ENCODE data around the gene KANSL1.
"Not testable (repeated sequence)": the region's sequence is repeated elsewhere in the genome, so short reads cannot be mapped to it uniquely, and the experiment has no call there.

Gene KANSL1

DNA sequence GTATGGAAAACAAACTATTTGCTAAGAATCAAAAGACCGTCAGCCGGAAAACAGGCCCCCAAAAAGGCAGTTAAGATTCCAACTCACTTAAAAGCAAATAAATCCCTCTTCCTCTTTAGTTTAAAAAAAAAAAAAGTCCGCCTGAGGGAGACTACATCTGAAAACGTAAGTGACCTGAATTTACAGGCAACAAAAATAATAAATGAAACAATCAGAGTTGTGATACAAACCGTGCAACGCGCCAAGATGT lies 1.1 kb downstream of the KANSL1 start:
- DNase-seq (ENCODE audit: low read depth in 2 of 2): no peak

DNA sequence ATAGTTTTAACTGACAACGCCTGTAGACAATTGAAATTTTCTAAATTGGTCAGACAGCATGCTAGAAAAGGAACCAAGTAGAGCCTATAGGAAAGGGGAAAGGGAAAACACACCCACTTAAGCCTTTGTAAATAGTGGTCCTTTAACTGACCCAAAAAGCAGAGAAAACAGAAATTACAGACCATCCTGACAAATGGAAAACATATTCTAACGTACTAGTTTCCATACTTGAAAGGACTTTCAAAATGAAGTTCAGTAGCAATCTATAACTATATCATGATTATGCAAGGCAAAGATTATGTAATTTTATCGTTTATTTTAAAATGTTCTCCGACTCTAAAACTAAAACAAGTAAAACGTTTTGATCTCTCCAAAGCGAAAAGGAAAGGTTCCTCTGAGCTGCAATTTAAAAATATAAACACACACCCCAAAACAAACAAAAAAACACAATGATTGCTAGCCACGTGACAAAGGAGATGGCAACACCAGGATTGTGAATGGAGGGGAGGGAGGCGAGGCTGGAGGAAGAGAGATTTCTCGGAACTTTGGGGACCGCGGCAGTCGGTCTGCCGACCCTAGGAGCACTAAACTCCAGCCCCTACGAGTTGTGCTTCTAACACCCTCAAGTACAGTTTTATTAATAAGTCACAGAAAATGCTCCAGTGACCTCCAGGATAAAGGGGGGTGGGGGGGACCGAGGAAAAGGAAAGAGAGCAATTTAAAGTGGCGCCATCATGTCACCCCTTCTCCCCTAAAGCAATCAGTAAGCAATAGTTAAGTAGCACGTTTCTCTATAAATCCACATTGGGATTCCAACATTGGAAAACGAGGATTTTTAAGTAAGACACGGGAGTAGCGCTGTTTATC lies 1.7 kb downstream of the KANSL1 start:
- no peak for DNase-seq (ENCODE audit: low read depth in 2 of 2)

DNA sequence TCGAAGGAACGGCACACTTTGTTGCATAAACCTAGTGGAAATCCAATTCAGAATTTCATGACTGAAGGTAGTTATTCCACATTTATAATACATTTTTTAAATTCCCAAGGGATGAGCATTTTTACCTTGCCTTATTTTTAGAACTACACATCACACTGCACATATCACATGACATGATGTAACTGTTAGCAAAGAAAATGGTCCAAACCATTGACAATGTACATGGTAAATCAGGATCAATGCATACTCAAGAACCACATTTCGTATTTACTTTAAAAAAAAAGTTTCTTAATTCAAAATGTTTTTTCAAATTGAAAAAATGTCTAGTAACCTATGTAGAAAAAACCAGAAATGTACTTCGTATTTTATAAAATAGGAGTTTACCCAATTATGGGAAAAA lies 2.5 kb downstream of the KANSL1 start:
- DNase-seq (ENCODE audit: low read depth in 2 of 2): no peak

DNA sequence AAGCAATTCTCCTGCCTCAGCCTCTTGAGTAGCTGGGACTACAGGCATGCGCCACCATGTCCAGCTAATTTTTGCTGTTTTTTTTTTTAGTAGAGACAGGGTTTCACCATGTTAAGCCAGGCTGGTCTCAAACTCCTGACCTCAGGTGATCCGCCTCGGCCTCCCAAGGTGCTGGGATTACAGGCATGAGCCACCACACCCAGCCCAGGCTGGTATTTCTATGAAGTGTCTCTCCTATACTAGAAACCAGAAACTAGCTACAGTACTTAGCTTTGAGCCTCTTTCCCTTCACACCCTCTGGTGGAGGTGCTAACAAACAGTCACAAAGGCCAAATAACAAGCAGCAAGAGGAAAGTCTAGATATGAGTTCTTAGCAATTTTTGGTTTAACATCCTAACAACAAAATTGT lies 6.4 kb downstream of the KANSL1 start:
- DNase-seq (ENCODE audit: low read depth in 2 of 2): peak in 1 of 2 donors; percentile 20

DNA sequence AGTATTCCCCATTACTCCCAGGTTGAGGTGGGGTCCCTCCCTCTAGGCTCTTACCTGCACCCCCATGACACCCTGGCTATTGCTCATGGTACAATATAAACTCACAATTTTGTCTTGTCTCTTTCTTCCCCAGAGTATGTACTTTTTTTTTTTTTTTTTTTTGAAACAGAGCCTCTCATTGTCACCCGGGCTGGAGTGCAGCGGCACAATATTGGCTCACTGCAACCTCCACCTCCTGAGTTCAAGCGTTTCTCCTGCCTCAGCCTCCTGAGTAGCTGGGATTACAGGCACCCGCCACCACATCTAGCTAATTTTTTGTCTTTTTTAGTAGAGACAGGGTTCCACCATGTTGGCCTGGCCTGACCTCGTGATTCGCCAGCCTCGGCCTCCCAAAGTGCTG lies 8.5 kb downstream of the KANSL1 start:
- DNase-seq (ENCODE audit: low read depth in 2 of 2): no peak

DNA sequence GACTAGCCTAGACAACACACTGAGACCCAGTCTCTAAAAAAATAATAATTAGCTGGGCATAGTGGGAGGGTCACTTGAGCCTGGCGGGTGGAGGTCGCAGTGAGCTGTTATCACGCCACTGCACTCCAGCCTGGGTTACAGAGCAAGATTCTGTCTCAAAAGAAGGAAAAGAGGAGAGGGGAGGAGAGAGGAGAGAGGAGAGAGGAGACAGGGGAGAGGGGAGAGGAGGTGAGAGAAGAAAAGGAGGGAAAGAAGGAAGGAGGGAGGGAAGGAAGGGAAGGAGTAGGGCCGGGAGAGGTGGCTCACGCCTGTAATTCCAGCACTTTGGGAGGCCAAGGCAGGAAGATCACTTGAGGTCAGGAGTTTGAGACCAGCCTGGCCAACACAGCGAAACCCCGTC lies 9.8 kb downstream of the KANSL1 start:
- DNase-seq (ENCODE audit: low read depth in 2 of 2): not testable (repeated sequence)

DNA sequence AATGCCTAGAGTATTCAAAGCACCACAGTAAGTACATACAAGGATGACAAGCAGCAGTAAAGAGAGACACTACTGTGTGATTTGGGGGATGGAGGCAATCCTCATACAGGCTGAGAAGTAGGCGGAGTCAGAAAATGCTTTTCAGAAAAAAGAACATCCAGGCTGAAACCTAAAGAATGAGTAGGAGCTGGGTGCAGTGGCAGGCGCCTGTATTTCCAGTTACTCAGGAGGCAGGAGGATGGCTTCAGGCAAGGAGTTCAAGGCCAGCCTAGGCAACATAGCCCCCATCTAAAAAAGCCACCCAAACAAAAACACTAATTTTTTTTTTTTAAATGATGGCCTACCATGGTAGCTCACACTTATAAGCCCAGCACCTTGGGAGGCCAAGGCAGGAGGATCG lies 10.3 kb downstream of the KANSL1 start:
- no peak for DNase-seq (ENCODE audit: low read depth in 2 of 2)

DNA sequence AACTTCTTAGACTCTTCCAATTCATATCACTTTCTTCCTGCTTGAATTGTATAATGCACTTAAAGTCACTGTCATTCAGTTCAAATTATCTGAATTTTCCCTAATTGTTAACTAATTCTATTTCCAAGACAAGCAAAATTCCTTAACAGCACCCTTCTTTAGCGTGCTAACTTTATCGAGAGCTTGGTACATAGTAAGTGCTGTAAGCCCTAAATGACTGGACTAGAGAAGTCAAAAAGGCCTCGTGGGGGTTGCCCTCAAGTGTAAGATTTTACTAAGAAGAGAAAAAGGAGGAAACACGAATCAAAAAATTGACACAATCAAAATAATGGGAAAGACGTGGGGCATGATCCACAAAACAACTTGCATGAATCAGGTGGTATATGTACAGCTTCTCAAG lies 11.3 kb downstream of the KANSL1 start:
- no peak for DNase-seq (ENCODE audit: low read depth in 2 of 2)

DNA sequence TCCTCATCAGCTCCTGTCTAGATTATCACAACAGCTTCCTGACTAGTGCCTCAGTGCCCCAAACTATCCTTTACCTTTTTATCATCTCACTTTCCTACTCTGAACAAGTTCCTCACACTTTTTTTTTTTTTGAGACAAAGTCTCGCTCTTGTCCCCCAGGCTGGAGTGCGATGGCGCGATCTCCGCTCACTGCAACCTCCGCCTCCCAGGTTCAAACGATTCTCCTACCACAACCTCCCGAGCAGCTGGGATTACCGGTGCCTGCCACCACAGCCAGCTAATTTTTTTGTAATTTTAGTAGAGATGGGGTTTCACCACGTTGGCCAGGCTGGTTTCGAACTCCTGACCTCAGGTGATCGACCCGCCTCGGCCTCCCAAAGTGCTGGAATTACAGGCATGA lies 11.9 kb downstream of the KANSL1 start:
- DNase-seq (ENCODE audit: low read depth in 2 of 2): not testable (repeated sequence)

DNA sequence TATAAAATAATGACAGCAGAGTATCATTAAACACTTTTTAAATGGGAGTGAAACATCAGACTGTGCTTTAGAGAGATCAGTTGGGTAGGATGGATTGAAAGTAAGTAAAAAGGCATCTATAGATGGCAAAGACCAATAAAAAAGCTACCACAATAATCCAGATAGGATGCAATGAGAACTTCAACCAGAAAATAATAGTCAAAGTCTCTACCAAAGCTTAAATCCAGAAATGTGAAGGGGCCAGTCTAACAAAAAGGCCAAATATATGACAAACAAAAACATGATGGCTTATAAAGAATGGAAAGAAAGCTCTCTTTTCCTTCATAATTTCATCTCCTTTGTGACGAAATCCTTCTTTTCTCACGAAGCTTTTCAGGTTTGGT lies 12.3 kb downstream of the KANSL1 start:
- no peak for DNase-seq (ENCODE audit: low read depth in 2 of 2)

DNA sequence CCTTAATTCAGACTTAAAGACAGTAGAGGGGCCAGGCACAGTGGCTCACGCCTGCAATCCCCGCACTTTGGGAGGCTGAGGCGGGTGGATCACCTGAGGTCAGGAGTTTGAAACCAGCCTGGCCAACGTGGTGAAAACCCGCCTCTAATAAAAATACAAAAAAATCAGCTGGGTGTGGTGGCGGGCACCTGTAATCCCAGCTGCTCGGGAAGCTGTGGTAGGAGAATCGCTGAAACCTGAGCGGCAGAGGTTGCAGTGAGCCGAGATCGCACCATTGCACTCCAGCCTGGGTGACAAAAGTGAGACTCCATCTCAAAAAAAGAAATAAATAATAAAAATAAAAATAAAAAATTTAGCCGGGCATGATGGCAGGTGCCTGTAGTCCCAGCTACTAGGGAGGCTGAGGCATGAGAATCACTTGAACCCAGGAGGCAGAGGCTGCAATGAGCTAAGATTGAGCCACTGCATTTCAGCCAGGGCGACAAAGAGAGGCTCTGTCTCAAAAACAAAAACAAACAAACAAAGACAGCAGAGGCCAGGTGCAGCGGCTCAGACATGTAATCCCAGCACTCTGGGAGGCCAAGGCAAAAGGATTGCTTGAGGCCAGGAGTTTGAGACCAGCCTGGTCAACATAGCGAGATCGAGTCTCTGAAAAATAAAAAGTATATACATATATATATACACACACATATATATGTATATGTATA lies 12.9 kb downstream of the KANSL1 start:
- DNase-seq (ENCODE audit: low read depth in 2 of 2): not testable (repeated sequence)

DNA sequence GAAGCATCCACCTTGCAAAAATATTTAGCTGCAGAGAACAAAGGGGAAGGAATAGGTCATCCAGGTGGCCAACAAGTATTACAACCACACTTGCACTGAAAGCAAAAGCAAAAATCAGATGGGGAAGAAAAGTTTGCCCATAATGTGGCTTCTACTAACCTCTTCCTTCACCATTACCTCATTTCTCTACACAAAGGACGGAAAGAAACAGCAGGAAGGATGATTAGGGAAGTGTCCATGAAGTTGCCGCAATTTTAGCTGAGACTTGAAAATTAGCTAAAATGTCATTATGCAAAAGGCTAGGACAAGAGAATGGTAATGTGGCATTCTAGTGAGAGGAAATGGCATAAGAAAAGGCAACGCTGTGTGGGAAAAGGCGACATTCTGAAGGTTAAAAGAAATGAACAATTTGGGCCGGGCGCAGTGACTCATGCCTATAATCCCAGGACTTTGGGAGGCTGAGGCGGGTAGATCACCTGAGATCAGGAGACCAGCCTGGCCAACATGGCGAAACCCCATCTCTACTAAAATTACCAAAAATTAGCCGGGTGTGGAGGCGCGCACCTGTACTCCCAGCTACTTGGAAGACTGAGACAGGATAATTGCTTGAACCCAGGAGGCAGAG lies 13.7 kb downstream of the KANSL1 start:
- DNase-seq (ENCODE audit: low read depth in 2 of 2): no peak

DNA sequence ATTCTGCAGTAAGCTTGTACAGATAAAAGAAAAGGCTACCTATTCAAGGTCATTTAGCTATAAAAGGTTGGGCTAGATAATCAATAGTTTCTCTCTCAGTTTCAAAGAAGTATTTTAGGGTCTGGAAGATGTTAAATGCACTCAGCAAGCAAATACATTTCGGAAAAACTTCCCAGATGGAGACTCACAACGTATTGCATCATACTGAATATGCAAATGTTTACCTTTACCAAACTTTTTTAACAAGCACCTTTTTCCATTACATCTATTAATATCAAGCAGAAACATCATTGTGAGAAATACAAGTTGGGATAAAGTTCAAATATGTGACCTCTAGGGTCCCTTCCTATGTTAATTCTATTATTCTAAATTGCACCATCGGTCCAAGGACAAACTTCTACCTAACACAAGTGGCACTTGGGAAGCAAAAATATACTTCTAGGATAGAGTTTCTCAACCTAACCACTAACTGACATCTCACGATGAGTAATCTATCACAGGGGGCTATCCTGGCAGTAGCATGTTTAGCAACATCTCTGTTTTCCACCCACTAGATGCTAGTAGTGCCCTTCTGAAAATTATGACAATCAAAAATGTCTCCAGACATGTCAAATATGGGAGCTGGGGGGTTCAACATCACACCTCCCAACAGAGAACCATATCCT lies 14.5 kb downstream of the KANSL1 start:
- DNase-seq (ENCODE audit: low read depth in 2 of 2): no peak

DNA sequence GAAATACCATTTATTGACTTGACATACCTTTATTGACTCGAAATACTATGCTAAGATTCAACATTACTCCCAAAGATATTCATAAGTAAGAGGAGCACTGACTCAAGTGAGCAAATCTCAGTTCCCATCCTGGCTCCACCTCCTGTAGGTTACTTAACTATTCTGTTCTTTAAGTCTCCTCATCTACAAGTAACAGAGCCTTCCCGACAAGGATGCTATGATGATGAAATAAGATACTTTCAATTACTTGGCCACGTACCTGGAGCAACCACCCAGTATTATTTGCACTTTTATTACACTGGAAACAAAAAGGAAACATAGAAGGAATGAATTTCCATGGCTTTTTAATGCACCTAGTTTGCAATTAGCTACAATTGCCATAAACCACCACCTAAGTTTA lies 16.3 kb downstream of the KANSL1 start:
- no peak for DNase-seq (ENCODE audit: low read depth in 2 of 2)

DNA sequence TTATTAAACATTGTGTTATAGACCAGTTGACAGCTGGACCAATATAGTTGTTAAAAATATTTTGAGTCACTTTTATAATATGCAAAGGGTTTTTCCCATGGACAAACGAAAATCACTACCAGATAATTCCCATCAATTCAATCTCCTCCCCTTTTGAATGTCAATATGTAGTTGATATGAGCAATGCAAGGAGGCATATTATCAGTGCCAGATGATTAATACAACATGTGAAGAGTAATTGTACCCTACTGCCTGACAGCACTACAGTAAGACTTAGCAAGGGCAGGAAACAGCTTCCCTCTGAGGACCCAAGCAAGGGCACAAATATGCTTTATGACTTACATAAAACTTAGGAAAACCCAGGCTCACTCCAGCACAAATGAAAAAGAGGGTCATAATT lies 17.3 kb downstream of the KANSL1 start:
- no peak for DNase-seq (ENCODE audit: low read depth in 2 of 2)

DNA sequence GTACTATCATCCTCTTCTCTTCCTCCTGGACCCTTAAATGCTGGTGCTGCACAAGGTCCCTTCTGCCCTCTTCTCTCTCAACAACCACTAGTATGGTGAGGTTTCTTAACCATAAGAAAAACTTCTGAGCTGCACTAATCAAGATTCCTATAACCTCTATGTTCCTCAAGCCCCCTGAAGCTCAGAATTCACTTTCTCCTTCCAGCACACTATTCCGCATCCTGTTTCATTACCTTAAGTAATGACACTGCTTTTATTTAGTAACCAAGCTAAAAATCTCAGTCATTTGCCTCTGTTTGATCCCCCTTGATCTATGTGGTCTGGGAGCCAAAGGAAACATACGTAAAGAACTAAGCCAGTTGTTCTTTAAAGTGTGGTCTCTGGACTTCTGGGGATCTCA lies 20.1 kb downstream of the KANSL1 start:
- DNase-seq (ENCODE audit: low read depth in 2 of 2): no peak

DNA sequence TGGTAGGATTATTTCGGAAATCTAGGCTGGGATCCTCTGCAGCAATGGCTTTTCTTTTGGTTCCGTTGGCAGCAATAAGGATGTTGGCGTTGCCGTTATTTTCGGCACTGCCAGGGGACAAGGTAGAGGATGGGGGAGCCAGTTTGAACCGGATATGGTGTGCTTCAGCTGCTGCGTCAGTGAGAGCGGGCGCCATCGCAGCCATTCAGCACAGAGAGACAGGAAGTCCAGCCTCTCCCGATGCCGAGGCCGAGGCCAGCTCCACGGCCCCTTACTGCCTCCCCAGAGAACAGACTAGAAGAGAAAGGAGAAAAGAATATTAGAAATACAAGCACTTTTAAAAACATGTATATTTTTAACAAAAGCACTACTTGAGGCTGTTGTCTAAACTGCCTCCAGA lies 21.3 kb downstream of the KANSL1 start:
- DNase-seq (ENCODE audit: low read depth in 2 of 2): no peak

DNA sequence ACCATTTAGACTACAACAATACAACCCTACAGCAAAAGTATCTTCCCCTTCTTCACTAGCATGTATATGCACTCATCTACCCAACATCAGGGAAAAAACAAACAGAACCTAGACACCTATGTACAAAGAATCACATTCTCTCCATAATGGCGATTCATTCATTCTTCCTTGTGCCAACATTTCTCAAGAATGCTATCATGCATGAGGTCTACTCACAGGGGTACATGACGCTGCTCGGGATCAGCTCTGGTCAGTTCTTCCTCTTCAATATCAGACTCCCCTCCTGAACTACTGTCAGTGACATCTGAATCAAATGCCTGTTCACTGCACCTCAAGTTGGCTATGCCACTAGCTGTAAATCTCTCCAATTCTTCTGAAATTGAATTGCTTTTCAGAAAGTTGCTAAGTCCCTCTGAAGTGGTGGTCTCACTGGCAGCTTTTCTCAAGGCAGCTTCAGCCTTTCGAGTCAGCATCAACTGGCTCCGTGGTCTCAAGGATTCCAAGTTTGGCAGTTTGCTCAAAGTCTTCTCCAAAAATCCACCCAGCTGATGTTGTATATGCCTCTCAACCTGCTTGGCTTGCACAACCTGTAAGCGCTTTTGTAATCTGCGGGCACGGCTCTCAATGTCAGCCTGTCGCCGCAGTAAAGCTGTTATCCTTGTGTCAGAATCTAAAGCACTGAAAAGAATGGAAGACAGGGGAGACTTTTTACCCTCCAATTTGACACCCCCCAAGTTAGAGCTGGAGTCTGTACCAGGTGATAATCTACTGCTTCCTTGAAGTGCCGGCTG lies 22.4 kb downstream of the KANSL1 start:
- no peak for DNase-seq (ENCODE audit: low read depth in 2 of 2)

DNA sequence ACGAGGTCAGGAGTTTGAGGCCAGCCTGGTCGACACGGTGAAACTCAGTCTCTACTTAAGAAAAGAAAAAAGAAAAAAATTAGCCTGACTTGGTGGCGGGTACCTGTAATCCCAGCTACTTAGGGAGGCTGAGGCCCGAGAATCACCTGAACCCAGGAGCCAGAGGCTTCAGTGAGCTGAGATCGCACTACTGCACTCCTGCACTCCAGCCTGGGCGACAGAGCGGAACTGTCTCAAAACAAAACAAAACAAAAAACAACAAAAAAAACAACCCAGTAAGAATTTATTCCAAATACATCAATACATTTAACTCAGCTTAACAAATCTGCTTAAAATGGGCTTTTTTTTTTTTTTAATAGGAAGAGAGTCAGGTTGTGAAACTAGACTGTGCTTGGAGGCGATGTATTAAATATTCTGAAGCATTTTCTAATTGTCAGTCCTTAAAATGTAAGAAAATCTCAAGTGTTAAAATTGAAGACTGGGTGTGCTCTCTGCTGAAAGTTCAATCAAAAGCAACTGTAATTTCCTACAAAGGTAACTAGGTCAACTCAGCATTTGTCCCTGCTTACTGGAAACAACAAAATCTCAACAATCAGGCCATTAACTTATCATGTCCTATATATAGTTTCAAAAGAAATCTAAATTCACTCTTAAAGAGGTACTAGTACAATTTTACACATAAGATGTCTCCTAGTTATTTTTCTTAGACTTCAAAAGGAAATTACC lies 23.2 kb downstream of the KANSL1 start:
- no peak for DNase-seq (ENCODE audit: low read depth in 2 of 2)

DNA sequence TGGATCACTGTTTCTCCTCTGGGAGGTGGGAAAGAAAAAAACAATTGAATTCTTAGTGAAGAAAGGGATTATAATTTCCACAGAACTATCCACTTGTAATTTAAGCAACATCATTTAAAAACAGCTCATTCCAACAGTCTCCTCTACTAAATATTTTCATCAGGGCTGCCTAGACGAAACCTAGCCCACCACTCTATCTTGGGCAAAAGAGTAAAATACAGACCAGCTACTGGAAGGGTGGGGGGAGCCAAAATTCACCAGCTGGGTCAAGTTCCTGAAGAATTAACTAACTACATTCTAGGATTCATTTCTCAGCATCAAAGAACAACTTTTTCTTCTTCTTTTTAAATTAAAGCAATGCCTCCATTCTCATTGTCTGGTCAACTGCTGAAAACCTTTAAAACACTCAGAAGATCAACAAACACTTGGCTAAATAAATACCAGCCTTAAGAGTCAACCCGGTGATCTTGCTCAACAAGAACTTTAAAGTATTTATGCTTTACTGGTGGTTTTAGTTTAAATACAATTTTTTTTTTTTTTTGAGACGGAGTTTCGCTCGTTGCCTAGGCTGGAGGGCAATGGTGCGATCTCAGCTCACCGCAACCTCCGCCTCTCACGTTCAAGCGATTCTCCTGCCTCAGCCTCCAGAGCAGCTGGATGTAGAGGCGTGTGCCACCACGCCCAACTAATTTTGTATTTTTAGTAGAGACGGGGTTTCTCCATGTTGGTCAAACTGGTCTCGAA lies 25.2 kb downstream of the KANSL1 start:
- no peak for DNase-seq (ENCODE audit: low read depth in 2 of 2)

All from stimulated activated CD8-positive, alpha-beta memory T cell treated with anti-CD3 and anti-CD28 coated beads, Interleukin-15, amount 100 ng/mL, for 48 hours (primary cell).